Upper lobe of right lung (tissue), 1 donor: ENCODE data around the gene TENT4B. TPM values are rescaled to one million over a fixed set of nuclear protein-coding genes. Genes with fewer than 3 reads are reported as not detected.

ENCODE experiments used
- ATAC-seq: fragments of 200-7000 bp; cut with Tn5 transposase; one replicate; pipeline ENCODE4 v1.9.1; 2020; ENCODE audit warnings: mild to moderate bottlenecking, moderate library complexity
- DNase-seq: peaks from one replicate; pipeline ENCODE4 v3.0.0-alpha.2; 2020
- H3K27ac ChIP-seq: fragments of 200-600 bp; one replicate; pipeline ENCODE4 v1.8.0; 2022
- H3K27me3 ChIP-seq: fragments of 200-600 bp; one replicate; pipeline ENCODE4 v1.8.0; 2022; ENCODE audit warnings: mild to moderate bottlenecking
- H3K36me3 ChIP-seq: fragments of 200-600 bp; one replicate; pipeline ENCODE4 v1.8.0; 2022
- H3K4me1 ChIP-seq: fragments of 200-600 bp; one replicate; pipeline ENCODE4 v1.8.0; 2022
- H3K4me3 ChIP-seq: fragments of 200-600 bp; one replicate; pipeline ENCODE4 v1.8.0; 2022; ENCODE audit warnings: mild to moderate bottlenecking
- H3K9me3 ChIP-seq: fragments of 200-600 bp; one replicate; pipeline ENCODE4 v1.8.0; 2022
- intact Hi-C: fragments of 100-400 bp; cut with DNase I; formaldehyde crosslinking; loops from one replicate; pipeline ENCODE4 v1.11.0; 2022
- long read RNA-seq: library from polyadenylated mRNA; unstranded; transcript quantifications from one replicate; pipeline ENCODE4 v2.0.0, GENCODE V29; 2021
- total RNA-seq: library from RNA; stranded (reverse); fragmentation: NEBNext Ultra II Directional; extraction: Animal tissue kit (Norgen Biotek cat#: 25700); gene quantifications from one replicate; pipeline ENCODE4 v1.2.1, GENCODE V29; 2021
- TF ChIP-seq, protein P1 (sequence below): fragments of 200-600 bp; IDR thresholded peaks from one replicate; pipeline ENCODE4 v1.8.0; 2022; ENCODE audit warnings: antibody characterized with exemption
- donor health status: DM: no; HTN: yes; CAD: no; lungs with severe emphysema.

TENT4B gene
- total RNA-seq, result 13.3 TPM
- long read RNA-seq, partial matches to known transcripts, result 4 of 10 reads
- long read RNA-seq, other reads (novel, unspliced or antisense), result 6 of 10 reads

- peaks cover 34% of the 10 kb centered on the region for H3K4me1 ChIP-seq
- peak; percentile 94 for ATAC-seq
- intact Hi-C loops, result no loop called here
- no peaks in the 10 kb centered on the region for H3K9me3 ChIP-seq
- TF ChIP-seq, protein P1, sequence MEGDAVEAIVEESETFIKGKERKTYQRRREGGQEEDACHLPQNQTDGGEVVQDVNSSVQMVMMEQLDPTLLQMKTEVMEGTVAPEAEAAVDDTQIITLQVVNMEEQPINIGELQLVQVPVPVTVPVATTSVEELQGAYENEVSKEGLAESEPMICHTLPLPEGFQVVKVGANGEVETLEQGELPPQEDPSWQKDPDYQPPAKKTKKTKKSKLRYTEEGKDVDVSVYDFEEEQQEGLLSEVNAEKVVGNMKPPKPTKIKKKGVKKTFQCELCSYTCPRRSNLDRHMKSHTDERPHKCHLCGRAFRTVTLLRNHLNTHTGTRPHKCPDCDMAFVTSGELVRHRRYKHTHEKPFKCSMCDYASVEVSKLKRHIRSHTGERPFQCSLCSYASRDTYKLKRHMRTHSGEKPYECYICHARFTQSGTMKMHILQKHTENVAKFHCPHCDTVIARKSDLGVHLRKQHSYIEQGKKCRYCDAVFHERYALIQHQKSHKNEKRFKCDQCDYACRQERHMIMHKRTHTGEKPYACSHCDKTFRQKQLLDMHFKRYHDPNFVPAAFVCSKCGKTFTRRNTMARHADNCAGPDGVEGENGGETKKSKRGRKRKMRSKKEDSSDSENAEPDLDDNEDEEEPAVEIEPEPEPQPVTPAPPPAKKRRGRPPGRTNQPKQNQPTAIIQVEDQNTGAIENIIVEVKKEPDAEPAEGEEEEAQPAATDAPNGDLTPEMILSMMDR, result no peak
- DNase-seq, result peak; percentile 95
- H3K4me3 ChIP-seq, result peak within 1 kb of the TSS; percentile 82
- peak within 1 kb of the TSS; percentile 98 for H3K27ac ChIP-seq
- no peaks in the 10 kb centered on the region for H3K27me3 ChIP-seq
- H3K36me3 ChIP-seq, result no peaks in the 10 kb centered on the region
These were observed at the start of gene TENT4B for GRCh38 chr16:50152807-50153595. Gene TENT4B (plus strand): TSS chr16:50153306. CDS start chr16:50153622, 316 bp downstream.

- Histone ChIP-seq H3K27ac (no peak overlapping the region), H3K4me1 (no peaks in the 10 kb centered on the region), H3K36me3 (peaks cover 81% of the 10 kb centered on the region), H3K9me3 (no peaks in the 10 kb centered on the region), H3K4me3 (no peak overlapping the region), H3K27me3 (no peaks in the 10 kb centered on the region)
- TF ChIP-seq, protein P1, result no peak
- DNase-seq (no peak), ATAC-seq (no peak)
- intact Hi-C loops, result no loop called here
These were observed 49.3 kb upstream of the TENT4B start for GRCh38 chr16:50103764-50104163.

DNA sequence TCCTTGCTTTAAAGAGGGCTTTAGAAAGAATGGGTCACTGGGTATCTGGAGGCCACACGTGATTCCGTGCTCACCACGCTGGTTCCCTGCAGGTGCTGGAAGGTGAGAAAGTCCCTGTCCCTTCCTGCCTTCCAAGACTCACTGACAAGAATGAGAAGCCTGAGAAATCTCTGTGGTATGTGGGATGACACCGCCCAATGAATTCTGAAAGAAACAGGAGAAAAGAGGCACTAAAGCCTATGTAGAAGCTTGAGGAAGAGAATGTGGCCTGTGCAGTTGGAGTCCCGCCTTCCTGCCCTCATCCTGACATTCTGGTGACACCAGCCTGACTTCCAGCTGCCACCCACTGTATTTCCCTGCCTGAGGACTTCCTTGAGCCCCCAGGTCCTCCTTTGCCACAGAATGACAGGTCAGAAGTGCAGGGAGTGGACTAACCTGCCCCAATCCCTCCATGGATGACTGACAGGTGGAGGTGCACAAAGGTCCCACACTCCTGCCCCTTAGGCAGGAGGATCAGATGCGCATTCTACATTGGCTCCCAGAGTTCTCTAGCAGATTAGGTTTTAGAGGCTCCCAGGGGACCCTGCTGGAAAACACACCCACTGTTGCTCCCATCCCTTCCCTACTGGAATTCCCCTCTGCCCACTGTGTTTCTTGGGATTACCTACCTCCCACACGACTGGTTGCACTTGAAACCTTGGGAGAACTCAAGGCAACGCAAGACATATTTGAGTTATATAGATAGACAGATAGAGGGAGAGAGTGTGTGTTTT is 38.6 kb upstream of the TENT4B start:
- no peaks in the 10 kb centered on the region for H3K27me3 ChIP-seq
- intact Hi-C loops, result no loop called here
- ATAC-seq (no peak), DNase-seq (no peak)
- no peaks in the 10 kb centered on the region for H3K9me3 ChIP-seq
- no peak overlapping the region for H3K27ac ChIP-seq
- H3K4me1 ChIP-seq, result no peaks in the 10 kb centered on the region
- H3K36me3 ChIP-seq, result no peaks in the 10 kb centered on the region
- H3K4me3 ChIP-seq, result no peak overlapping the region
- TF ChIP-seq, protein P1, result no peak

DNA sequence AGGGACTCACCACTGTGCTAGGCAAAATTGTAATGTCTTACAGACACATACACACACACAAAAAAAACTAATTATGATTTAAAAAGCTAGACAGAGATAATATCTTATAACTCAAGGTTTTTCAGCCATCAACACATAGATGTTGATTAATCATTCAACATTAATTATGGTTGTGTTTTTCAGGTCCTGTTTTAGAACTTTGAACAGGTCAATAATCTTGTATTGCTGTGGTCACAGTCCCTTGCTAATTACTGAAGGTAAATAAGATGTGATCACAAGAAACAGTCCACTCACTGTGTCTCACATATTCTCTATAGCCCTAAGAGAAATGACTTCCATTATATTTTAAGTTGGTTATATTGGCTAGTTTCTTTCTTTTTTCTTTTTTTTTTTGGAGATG is 32.4 kb upstream of the TENT4B start:
- intact Hi-C loops, result no loop called here
- no peak for ATAC-seq
- Histone ChIP-seq H3K9me3 (no peaks in the 10 kb centered on the region), H3K27me3 (no peaks in the 10 kb centered on the region), H3K4me3 (no peak overlapping the region), H3K4me1 (no peaks in the 10 kb centered on the region), H3K36me3 (no peaks in the 10 kb centered on the region), H3K27ac (no peak overlapping the region)
- TF ChIP-seq, protein P1, result no peak
- no peak for DNase-seq

- DNase-seq (no peak), ATAC-seq (no peak)
These were observed 31.8 kb upstream of the TENT4B start for GRCh38 chr16:50121278-50121677.

More at GRCh38 chr16:50121278-50121677, 31.8 kb upstream of the TENT4B start:
- Histone ChIP-seq H3K4me1 (no peaks in the 10 kb centered on the region), H3K36me3 (no peaks in the 10 kb centered on the region), H3K27ac (no peak overlapping the region), H3K27me3 (no peaks in the 10 kb centered on the region), H3K9me3 (no peaks in the 10 kb centered on the region), H3K4me3 (no peak overlapping the region)
- TF ChIP-seq, protein P1, result no peak
- intact Hi-C loops, result no loop called here
